GM19438 (cell line): ENCODE measurements around the gene ROR2.
A peak's percentile ranks its signal among the peaks of the same experiment; 100 is the strongest.
"Not testable (repeated sequence)": the region's sequence is repeated elsewhere in the genome, so short reads cannot be mapped to it uniquely, and the experiment has no call there.

Source experiments
- ATAC-seq: cut with Tn5 transposase; IDR thresholded peaks from one replicate; pipeline ENCODE4 v1.9.1; 2021; ENCODE audit warnings: low read depth; ENCODE audit not compliant: unreplicated experiment

ROR2 gene

GRCh38 chr9:91927922-91928510, 22.0 kb downstream of the ROR2 start:
- no peak for ATAC-seq

- ATAC-seq: no peak
Measured at GRCh38 chr9:91924090-91924489, 25.9 kb downstream of the ROR2 start.

- ATAC-seq: no peak
Measured at GRCh38 chr9:91923145-91923544, 26.9 kb downstream of the ROR2 start.

- ATAC-seq: no peak
Measured at GRCh38 chr9:91921371-91921770, 28.7 kb downstream of the ROR2 start.

- ATAC-seq: no peak
Measured at GRCh38 chr9:91920630-91921350, 29.2 kb downstream of the ROR2 start.

GRCh38 chr9:91919621-91920020, 30.4 kb downstream of the ROR2 start:
- ATAC-seq: no peak

- no peak for ATAC-seq
Measured at GRCh38 chr9:91917436-91917835, 32.6 kb downstream of the ROR2 start.

- ATAC-seq: no peak
Measured at GRCh38 chr9:91915524-91916263, 34.3 kb downstream of the ROR2 start.

GRCh38 chr9:91914937-91915336, 35.1 kb downstream of the ROR2 start:
- no peak for ATAC-seq

- no peak for ATAC-seq
Measured at GRCh38 chr9:91914404-91914803, 35.6 kb downstream of the ROR2 start.

GRCh38 chr9:91913986-91914385, 36.0 kb downstream of the ROR2 start:
- no peak for ATAC-seq

- no peak for ATAC-seq
Measured at GRCh38 chr9:91913096-91913495, 36.9 kb downstream of the ROR2 start.

- ATAC-seq: no peak
Measured at GRCh38 chr9:91911657-91912056, 38.4 kb downstream of the ROR2 start.

- not testable (repeated sequence) for ATAC-seq
Measured at GRCh38 chr9:91909256-91909655, 40.8 kb downstream of the ROR2 start.

- ATAC-seq: no peak
Measured at GRCh38 chr9:91908746-91909145, 41.3 kb downstream of the ROR2 start.

GRCh38 chr9:91908293-91908623, 41.8 kb downstream of the ROR2 start:
- no peak for ATAC-seq

GRCh38 chr9:91907484-91908292, 42.3 kb downstream of the ROR2 start:
- ATAC-seq: no peak

- ATAC-seq: peak; percentile 83
Measured at GRCh38 chr9:91905991-91906469, 44.0 kb downstream of the ROR2 start.

- ATAC-seq: no peak
Measured at GRCh38 chr9:91905237-91905650, 44.8 kb downstream of the ROR2 start.

GRCh38 chr9:91904588-91905236, 45.3 kb downstream of the ROR2 start:
- no peak for ATAC-seq
